GM20431 (cell line): ENCODE measurements around the gene AK8.

Source experiments
- in situ Hi-C: fragments of 300-500 bp; cut with MseI, MboI; formaldehyde crosslinking; loops from one replicate; pipeline ENCODE4 v1.15.0; 2020; ENCODE audit warnings: low sequenced_read_pairs; ENCODE audit not compliant: unreplicated experiment

The AK8 gene

DNA sequence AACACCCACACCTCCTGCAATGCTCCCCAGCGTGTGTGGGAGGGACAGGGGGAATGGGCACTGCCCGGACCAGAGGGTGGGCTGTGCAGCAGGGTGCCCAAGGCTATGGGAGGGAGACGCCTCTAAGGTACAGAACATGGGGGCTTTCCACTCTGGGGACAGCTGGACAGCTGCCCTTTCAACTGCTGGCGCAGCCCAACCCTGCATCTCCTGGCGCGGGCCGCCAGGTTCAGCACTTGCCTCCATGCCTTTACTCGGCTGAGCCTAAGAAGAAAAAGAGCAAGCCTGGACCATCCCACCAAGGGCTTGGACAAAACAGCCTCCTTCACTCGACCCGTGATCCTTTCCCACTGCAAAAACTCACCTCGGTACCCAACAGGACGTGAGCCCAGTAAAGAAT lies 15.0 kb downstream of the AK8 start:
- in situ Hi-C loops, result no loop called here

GRCh38 chr9:132862533-132862932 lies 15.6 kb downstream of the AK8 start:
- in situ Hi-C loops, result no loop called here

DNA sequence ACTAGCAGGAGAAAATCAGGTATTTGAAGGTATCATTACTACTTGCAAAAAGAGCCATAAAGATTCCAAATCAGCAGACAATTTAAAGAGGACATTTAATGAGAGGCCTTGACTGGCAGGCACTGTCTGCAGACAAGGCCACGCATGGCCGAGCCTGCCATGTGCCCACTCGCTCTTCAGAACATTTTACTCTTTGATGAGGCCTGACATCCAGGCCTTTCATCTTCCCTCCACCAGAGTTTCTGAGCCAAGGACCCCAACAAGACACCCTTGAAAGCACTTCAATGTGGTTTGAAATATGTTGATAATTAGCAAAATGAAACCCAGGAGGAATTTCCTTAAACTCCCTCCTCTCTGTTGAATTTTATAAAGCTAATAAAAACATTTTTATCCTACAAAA lies 16.4 kb downstream of the AK8 start:
- in situ Hi-C loops, result no loop called here

DNA sequence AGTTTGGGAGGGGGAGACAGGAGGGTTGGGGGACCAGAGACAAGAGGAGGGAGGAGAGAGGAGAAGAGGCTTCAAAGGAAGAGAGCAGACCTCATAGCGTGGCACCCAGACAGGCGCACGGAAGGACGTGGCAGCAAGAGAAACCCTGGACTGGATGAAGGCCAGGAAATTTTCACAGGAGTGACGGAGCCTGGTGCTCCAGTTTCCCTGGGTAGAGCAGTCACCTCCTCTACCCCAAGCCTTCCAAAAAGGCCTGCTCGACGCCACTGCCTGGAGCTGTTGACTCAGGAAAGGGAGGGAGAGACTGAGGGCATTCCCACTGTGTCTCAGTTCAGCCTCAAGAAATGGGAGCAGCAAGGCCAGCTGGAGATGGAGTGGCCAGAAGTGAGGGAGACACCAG lies 19.3 kb downstream of the AK8 start:
- in situ Hi-C loops, result no loop called here

GRCh38 chr9:132857616-132858342 lies 20.3 kb downstream of the AK8 start:
- in situ Hi-C loops, result no loop called here

DNA sequence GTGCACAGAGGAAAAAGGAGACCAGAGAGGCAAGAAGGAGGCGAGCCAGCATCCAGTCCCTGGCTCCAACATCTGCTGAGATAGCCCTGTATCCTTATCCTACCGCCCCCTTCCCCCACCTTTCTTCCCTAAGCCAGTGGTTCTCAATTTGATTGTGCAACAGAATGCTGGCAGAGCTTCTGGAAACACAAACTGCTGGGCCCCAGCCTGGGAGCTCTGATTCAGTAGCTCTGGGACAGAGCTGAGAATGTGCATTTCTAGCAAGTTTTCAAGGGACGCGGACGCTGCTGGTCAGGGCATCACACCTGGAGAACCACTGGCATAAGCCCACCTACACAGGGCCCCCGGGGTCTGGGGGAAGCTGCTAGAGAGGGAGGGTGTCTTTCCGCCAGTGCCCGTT lies 21.1 kb downstream of the AK8 start:
- in situ Hi-C loops, result no loop called here

DNA sequence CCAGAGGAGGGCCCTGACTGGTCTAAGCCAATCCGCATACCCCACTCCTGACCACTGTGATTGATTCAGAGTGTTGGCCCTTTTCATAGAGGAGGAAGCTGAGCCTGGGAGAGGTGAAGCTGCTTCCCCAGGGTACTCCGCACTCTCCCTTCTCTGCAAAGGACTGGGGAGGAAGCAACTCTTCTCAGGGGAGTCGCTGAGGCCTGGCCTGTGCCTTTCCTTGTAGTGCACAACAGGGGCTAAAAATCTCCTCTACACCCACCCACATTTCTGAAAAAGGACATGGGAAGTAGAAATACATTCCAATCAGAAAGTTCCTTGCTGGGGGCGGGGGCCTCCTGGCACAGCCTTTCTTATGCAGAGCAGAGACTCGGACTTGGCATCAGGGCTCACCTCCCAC lies 22.2 kb downstream of the AK8 start:
- in situ Hi-C loops, result no loop called here

DNA sequence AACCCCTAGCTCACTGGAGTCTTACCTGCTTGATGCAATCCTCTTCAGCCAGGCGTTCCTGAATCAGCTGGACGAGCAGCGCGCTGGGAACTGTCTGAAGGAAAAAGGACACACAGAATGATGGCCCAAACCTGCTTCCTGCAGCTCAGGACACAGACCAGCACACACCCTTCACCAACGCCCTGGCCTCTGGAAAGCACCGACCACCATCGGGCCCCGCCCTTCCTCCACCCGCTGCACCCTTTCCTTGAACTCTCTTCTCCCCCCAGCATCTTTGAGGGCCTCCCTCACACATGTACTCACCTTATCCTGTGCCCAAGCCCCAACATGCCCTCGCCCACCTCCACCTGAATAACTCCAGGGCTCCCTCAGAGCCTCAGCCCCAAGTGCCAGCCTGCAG lies 23.3 kb downstream of the AK8 start:
- in situ Hi-C loops, result no loop called here

DNA sequence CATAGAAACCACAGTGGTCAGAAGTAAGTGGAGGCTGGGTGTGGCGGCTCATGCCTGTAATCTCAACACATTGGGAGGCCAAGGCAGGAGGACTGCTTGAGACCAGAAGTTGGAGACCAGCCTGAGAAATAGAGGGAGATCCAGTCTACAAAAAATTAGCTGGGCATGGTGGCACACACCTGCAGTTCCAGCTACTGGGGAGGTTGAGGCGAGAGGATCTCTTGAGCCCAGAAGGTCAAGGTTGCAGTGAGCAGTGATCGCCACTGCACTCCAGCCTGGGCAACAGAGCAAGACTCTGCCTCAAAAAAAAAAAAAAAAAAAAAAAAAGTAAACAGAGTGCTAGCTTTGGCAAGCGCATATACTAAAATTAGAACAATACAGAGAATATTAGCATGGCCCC lies 24.6 kb downstream of the AK8 start:
- in situ Hi-C loops, result no loop called here

DNA sequence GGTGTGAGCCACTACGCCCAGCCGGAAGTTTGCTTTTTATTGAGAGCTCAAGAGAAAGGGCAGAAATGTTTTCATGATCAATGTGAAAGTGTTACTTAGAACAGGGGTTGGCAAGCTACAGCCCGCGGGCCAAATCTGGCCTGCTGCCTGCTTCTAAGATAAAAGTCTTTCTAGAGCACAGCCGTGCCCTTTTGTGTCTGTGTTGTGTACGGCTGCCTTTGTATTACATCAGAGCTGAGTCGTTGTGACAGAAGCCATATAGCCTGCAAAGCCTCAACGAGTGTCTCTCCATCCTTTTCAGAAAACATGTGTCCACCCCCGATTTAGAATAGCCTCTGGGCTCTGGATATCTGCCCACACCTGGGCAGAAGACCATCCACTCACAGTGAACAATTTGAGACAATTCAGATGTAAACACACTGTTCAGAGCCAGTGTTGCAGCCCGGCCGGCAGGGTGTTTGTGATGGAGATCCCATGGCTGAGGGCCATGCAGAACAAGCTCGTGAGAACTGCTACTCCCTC lies 28.8 kb downstream of the AK8 start:
- in situ Hi-C loops, result no loop called here

DNA sequence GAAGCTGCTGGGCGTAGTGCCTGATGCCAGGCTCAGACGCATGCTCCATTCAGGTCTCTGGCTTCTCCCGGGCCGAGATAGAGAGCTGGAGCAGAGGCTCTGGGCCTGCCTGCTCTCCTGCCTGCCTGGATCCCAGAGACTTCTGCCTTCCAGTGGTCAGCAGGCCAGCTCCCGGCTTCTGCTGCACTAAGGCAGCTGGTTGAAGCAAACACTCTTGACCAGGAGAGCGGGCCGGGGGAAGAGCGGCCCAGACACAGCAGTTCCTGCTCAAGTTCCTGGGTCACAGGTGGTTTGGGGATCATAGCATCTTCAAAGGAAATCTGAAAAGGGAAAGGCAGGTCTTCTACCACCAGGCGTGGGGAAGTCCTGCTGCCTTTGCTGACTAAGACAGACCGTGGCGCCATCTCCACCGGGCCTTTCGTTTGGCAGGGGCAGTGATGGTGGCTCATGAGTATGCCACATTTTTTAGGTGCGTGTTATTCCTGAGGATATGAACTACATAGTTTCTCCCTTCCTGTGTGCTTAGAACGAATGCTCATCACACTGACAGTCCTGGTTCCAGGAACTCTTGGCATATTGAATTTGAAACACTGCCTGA lies 31.1 kb downstream of the AK8 start:
- in situ Hi-C loops, result no loop called here

DNA sequence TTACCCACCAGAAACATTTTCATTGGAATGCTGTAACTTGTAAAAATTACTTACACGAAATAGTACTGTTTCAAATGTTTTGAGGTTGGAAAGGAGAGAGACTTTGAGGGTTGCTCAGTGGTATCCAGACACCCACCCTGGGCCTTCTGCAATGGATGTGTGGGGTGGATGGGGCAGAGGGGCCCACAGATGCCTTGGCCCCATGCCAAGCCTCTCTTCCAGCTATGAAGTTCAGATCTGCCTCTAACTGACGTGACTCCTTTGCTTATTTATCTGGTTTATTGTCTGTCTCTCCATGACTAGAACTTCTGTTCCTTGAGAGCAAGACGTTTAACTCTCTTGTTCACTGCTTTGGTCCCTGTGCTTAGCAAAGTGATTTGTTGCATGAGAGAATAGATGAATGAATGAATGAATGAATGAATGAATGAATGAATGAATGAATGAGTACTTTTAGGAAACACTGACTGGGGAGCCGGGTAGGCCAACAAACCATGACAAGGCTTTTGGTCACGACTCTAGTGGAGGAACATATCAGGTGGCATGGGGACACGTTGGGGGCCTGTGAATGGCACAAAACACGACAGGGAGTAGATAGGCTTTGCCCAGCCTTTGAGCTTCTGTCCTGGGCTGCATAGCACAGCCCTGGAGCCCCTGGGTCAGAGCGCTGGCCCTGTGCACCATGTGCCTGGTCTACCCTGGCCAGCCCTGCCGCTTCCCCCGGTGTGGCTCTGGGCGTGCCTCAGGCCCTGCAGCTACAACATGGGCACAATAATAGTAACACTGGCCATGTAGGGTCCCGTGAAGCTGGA lies 31.8 kb downstream of the AK8 start:
- in situ Hi-C loops, result no loop called here

GRCh38 chr9:132842124-132843044 lies 35.7 kb downstream of the AK8 start:
- in situ Hi-C loops, result no loop called here

DNA sequence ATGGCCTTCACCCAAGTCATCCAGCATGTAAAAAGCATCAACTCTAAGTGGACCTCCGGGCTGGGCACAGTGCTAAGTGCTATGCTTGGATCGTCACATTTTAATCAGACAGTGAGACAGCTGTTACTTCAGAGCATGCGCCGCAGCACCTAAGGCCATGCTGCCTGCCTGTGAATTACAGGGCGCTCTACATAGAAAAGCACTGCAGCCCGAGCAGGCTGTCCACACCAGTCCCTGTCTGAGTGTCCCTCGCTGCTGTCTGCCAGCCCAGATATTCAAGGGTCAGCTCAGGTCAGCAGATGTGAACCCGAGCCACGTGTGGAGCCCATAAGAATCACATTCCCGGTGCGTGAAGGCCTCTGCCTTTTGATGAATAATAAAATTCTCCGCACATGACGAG lies 37.1 kb downstream of the AK8 start:
- in situ Hi-C loops, result no loop called here

GRCh38 chr9:132838291-132838690 lies 39.8 kb downstream of the AK8 start:
- in situ Hi-C loops, result no loop called here

GRCh38 chr9:132837501-132838286 lies 40.4 kb downstream of the AK8 start:
- in situ Hi-C loops, result no loop called here

GRCh38 chr9:132834343-132834742 lies 43.7 kb downstream of the AK8 start:
- in situ Hi-C loops, result no loop called here

GRCh38 chr9:132833550-132834121 lies 44.4 kb downstream of the AK8 start:
- in situ Hi-C loops, result no loop called here
